GM21737 (cell line): ENCODE results near the gene TECPR2.

Experiments
- ATAC-seq: cut with Tn5 transposase; IDR thresholded peaks from one replicate; pipeline ENCODE4 v1.9.1; 2021; ENCODE audit warnings: mild to moderate bottlenecking, moderate library complexity; ENCODE audit not compliant: unreplicated experiment

The TECPR2 gene

DNA sequence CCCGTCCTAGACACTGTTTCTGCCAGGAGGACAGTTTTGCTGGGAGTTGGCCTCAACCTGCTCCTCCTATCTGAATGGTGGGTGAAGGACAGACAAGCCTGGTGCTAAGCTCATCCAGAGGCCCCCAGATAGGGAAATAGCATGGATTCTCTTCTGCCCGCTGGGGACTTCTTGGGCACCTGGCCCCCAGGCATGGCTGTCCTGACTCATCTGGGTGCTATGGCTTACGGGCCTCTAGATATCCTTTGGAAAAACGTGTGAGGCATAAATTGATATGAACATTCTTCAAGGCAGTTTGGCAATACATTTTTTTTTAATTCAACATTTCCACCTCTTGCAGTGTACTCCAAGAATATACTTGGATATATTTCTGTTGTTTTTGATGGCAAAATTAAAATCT, 8.6 kb downstream of the TECPR2 start:
- no peak for ATAC-seq

DNA sequence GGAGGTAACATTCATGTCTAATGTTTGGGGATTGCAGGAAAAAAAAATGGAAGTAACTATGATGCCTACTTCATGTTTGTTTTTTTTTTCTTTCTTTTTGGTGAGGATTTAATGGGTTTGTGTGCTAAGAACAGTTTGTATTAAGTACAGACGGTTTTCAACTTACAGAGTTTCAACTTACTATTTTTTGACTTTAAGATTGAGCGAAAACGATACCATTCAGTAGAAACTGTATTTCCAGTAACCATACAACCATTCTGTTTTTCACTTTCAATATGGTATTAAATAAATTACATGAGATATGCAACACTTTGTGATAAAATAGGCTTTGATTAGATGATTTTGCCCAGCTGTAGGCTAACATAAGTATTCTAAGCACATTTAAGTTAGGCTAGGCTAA, 10.4 kb downstream of the TECPR2 start:
- no peak for ATAC-seq

GRCh38 chr14:102374264-102374663, 11.5 kb downstream of the TECPR2 start:
- ATAC-seq: no peak

DNA sequence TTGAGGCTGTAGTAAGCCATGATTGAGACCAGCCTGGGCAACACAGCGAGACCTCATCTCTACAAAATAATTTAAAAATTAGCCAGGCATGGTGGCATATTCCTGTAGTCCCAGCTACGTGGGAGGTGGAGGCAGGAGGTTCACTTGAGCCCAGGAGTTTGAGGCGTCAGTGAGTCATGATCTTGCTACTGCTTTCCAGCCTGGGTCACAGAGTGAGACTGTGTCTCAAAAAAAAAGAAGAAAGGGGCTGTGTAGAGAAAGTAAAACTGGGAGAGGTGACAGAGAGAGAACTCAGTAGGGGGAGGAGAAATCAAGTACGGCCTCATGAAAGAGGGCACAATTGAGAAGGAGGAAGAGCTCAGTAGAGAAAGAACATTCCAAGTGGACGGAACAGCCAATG, 12.4 kb downstream of the TECPR2 start:
- ATAC-seq: no peak

- ATAC-seq: no peak
These were observed 15.0 kb downstream of the TECPR2 start for GRCh38 chr14:102377696-102378095.

DNA sequence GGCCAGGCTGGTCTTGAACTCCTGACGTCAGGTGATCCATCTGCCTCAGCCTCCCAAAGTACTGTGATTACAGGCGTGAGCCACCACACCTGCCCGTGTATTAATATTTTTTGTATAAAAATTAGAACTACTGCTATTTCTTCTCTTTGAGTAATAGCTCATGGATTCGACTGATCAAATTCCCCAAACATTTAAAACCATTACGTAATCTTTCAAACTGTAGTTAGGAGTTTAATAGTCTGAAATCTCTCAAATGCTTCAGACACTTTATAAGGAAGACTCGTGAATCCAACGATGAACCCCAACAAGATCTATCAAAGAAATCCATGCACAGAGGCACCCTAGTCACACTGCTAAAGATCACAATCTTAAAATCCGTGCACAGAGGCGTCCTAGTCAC, 16.1 kb downstream of the TECPR2 start:
- ATAC-seq: no peak

DNA sequence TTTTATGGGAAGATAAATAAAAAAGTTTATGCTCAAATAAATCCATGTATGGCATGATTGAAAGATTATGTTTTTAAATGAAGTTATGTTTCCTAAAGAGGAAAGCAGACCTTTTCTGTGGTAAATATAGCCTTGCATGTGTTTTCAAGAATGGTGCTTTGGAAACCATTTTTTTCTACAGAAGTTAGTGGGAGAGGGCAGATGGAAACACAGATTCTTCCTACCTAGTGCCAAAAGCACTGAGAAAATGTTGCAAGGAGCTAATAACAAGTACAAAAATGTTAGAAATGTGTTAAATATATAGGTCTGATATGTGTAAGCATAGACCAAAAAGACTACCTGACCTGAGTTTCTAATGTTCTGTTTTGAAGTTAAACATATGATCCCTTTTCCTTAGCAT, 24.3 kb downstream of the TECPR2 start:
- no peak for ATAC-seq

- no peak for ATAC-seq
These were observed 26.5 kb downstream of the TECPR2 start for GRCh38 chr14:102389246-102389645.

DNA sequence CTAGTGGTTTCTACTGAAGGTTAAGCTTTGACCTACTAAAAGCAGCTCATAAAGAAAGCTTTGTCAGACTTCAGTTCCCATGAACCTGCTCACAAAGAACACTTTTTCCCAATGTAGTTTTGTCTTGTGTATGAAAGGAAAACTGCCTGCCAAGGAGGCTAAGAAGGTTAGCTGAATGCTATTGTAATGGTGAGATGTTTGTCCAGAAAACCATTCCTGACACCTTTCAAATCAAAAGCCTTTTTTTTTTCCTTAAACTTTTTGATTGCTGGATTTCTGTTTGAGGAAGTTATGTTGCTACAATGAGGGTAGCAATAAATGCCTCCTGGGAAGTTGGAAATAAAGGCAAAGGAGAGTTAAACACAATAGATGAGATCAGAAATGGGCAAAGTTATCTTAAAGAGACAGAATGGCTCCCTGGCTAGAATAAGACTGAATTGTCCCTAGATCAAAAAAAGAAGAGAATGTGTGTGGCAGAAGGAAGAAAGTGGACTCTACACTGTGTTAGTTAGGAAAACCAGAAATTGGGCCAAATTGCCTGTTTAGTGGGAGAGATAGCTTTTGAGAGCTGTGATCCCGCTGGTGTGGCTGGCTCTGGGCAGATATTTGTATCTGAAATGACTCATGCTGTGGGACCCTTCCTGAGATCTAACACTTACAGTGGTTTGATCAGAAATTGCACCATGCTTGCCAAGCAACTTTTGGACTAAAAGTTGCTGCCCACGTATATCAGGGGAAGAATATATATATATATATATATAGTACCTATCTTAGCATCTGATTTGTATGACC, 27.5 kb downstream of the TECPR2 start:
- no peak for ATAC-seq

DNA sequence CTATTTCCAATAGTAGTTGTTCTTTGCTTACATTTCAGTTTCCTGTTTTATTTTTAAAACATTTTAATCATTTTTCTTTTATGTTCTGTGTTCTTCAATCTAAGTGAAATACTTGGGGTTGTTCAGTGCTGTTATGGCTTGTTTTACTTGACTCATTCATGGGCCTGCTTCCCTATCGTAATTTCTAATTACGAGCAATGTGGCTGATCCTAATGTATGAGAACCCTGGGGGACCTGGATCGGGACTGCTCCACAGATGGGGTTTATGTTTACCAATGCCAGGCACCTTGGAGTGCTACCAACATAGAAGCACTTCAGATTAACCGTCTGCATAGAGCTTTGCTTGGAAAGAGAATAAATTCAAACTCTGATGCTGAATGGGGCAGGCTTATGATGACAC, 29.8 kb downstream of the TECPR2 start:
- ATAC-seq: no peak

DNA sequence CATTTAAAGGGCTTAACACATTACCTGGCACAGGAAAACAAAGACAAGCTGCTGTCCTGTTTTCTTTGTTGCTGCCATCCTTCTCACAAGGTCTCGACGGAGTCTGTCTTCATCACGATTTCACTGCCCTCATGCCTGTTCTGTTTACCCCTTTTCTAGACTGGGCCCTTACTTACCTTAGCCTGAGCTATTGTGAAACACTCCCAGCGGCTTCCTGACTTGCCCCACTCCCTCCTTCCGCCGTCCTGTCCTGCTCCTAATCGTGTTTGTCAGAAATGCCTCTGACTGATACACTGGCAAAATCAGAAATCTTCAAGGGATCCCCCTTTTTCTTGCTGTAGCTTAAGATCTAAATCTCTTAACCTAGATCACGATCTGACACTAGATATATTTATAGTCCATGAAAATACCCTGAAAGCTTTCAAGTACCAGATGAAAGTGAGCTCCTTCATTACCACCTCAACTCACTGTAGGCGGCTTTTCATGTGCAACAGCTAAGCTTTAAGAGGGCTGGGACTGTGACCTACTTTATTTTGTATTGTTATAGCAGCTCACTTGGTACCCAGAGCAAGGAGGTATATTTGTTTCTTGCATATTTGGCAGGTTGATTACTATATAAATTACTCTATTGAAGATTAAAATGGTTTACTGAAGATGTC, 32.1 kb downstream of the TECPR2 start:
- ATAC-seq: no peak

- no peak for ATAC-seq
These were observed 33.8 kb downstream of the TECPR2 start for GRCh38 chr14:102396521-102396920.

DNA sequence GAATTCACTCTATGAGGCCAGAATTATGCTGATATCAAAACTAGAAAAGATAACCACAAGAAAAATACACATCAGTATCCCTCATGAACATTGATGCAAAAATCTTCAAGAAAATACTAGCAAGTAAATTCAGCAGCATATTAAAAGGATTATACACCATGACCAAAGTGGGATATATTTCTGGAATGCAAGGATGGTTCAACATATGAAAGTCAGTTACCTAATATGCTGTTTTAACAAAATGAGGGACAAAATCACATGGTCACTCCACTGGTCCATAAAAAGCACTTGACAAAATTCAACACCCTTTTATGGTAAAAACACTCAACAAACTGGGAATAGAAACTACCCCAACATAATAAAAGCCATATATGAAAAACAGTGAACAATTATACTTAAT, 40.3 kb downstream of the TECPR2 start:
- no peak for ATAC-seq

GRCh38 chr14:102407258-102407657, 44.5 kb downstream of the TECPR2 start:
- no peak for ATAC-seq

DNA sequence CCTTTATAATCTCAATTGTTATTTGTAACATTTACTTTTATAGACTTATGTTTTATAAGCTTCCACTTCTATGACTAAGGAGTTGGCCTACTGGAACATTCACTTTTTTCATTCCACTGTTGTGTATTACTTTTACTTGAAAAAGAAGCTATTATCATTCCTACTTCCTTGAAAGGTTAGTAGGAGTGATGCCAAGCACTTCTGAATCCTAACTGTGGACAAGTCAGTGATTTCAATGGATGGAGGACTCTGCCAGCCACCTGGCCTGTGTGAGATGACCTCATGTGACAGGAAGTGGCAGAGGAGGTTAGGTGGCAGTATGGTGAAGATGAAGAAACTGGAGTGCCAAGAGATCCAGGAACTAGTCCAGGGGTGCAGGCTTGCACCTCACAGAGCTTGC, 46.0 kb downstream of the TECPR2 start:
- no peak for ATAC-seq

DNA sequence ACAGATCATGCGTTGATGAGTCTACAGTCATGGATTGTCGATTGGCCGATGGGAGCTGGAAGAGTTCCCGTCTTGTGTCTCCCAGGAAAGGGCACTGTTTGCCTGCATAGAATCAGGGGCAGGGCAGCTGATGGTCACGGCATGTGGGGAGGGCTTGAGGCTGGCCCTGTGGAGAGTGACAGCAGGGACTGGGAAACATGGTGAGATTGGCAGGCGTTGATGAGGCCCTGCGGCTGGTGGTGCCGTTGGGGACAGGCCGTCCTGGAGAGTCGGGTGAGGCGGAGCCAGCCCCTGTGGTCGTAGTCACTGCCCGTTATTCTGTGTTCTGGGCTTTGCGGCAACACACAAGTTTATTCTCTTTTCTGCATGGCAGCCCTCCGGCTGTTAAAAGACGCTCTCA, 52.9 kb downstream of the TECPR2 start:
- ATAC-seq: no peak

DNA sequence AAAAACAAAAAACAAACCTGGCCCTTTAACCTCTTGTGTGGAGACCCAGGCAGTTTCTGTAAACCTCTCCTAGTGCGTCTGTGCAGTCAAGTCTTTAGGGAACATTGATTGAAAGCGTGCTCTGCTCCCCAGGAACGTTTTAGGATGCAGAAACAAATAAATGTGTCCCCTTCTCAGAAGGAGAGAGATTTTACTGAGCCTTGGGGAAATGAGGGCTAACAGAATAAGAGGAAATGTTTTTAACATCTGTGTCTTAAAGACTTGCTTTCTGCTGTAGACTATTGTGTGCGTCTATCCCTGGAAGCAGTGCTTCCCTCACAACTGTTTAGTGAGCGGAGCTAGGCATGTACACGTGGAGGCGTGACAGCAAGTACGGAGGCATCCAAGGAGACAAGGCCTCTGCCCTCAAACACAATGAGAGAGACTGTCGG, 54.3 kb downstream of the TECPR2 start:
- no peak for ATAC-seq

- ATAC-seq: no peak
These were observed 54.9 kb downstream of the TECPR2 start for GRCh38 chr14:102417646-102418045.

DNA sequence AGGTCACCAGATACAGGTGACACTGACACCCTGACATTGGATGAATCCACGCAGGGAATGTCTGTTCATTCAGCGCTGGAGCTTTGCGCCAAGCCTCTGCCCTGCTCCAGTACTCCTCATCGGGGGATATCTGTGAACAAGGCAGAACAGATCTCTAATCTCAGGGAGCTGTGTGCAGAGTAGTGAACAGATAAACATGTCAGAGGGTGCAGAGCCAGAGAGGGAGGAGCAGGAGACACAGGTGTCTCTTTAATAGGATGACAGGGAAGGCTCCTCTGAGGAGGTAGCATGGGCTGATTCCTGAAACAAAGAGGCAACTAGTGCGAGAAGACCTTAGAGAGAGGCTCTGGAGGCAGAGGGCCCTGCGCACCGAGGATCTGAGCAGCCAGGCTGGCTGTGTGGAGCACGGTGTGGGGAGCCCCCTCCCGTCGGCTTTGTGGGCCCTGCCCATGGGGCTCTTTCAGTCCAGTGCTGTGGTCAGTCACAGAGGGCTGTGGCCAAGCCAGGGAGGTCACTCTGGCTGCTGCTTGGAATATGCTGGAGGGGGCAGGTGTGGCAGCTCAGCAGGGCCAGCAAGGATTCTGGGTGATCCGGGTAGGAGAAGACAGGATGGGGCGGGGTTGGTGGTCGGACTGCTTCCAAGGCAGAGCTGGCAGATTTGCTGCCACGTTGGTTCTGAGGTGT, 55.6 kb downstream of the TECPR2 start:
- ATAC-seq: no peak

GRCh38 chr14:102418853-102419240, 56.1 kb downstream of the TECPR2 start:
- no peak for ATAC-seq

DNA sequence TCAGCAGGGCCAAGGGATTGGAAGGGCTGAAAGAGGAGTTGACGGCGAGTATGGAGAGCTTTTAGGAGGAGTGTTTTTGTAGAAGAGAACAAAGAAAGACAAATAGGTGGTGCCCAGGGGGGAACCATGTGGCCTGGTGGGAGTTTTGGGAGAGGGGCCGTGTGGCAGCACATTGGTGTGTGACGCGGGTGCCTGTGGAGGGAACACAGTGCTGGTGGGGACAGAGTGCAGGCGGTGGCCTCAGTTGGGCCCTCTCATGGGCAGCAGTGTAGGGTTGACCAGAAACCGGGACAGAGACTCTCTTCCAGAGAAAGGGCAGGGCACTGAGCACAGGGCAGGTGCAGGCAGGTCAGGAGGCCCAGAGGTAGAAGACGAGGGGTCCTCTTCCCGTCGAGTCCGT, 56.5 kb downstream of the TECPR2 start:
- ATAC-seq: no peak

- no peak for ATAC-seq
These were observed 57.0 kb downstream of the TECPR2 start for GRCh38 chr14:102419716-102420115.
